IMR-90 (cell line): ENCODE results near the gene JMJD7. TPM values are rescaled to one million over a fixed set of nuclear protein-coding genes. Genes with fewer than 3 reads are reported as not detected.

Experiments used
- ATAC-seq: fragments of 200-7000 bp; cut with Tn5 transposase; 2 replicates; pipeline ENCODE4 v1.9.1; 2020; ENCODE audit warnings: low read depth, mild to moderate bottlenecking, moderate library complexity
- BruUV-seq: library from RNA; stranded (reverse); fragments of 400-500 nt; replicated peaks from 2 replicates; lab custom pipeline; 2021; lab: Mats Ljungman, UMichigan
- CTCF ChIA-PET: fragments of 300-600 bp; formaldehyde crosslinking; extraction: SDS; loops from one replicate; lab custom pipeline; 2021; ENCODE audit warnings: antibody characterized with exemption; lab: Yijun Ruan, JAX
- POLR2A ChIA-PET: fragments of 300-600 bp; sonication (Branson Sonifier 250); formaldehyde crosslinking; loops from one replicate; lab custom pipeline; 2022; ENCODE audit warnings: antibody characterized with exemption; ENCODE audit not compliant: unreplicated experiment; lab: Charles Lee
- DNase-seq: peaks from one replicate; pipeline ENCODE4 v3.0.0; 2013
- H2AFZ ChIP-seq: replicated peaks from 2 replicates; pipeline ENCODE3; 2013; ENCODE audit warnings: low read length, mild to moderate bottlenecking; ENCODE audit not compliant: poor library complexity
- H2AK5ac ChIP-seq: 2 replicates; pipeline ENCODE4 v1.6.1; 2013; ENCODE audit warnings: low read depth, low read length, inconsistent platforms
- H2AK9ac ChIP-seq: replicated peaks from 2 replicates; pipeline ENCODE3; 2013; ENCODE audit warnings: mild to moderate bottlenecking, low read depth, low read length, moderate library complexity; ENCODE audit not compliant: poor library complexity
- H2BK120ac ChIP-seq: 2 replicates; pipeline ENCODE4 v1.6.1; 2013; ENCODE audit warnings: low read depth, low read length, inconsistent platforms
- H2BK15ac ChIP-seq: 3 replicates; pipeline ENCODE4 v1.6.1; 2013; ENCODE audit warnings: low read depth, low read length, inconsistent platforms
- H2BK20ac ChIP-seq: 2 replicates; pipeline ENCODE4 v1.6.1; 2013; ENCODE audit warnings: low read depth, mild to moderate bottlenecking, inconsistent platforms, low read length, moderate library complexity
- H2BK5ac ChIP-seq: 2 replicates; pipeline ENCODE4 v1.6.1; 2013; ENCODE audit warnings: mild to moderate bottlenecking, low read depth, low read length, inconsistent platforms; ENCODE audit not compliant: poor library complexity, severe bottlenecking
- H3K14ac ChIP-seq: replicated peaks from 2 replicates; pipeline ENCODE4 v1.6.1; 2013; ENCODE audit warnings: low read depth, low read length, inconsistent platforms
- H3K18ac ChIP-seq: 2 replicates; pipeline ENCODE4 v1.6.1; 2013; ENCODE audit warnings: low read depth, low read length, control low read depth
- H3K23ac ChIP-seq: 2 replicates; pipeline ENCODE4 v1.6.1; 2013; ENCODE audit warnings: low read depth, low read length, inconsistent platforms
- H3K27ac ChIP-seq: 2 replicates; pipeline ENCODE4 v1.5.1; 2013; ENCODE audit warnings: mild to moderate bottlenecking, control low read depth, low read length; ENCODE audit not compliant: insufficient read depth
- H3K27me3 ChIP-seq: 2 replicates; pipeline ENCODE4 v1.6.1; 2013; ENCODE audit warnings: low read length; ENCODE audit not compliant: control insufficient read depth, insufficient read depth
- H3K36me3 ChIP-seq: 2 replicates; pipeline ENCODE4 v1.6.1; 2013; ENCODE audit warnings: low read length, mixed read lengths; ENCODE audit not compliant: control insufficient read depth, insufficient read depth
- H3K4ac ChIP-seq: 2 replicates; pipeline ENCODE4 v1.6.1; 2013; ENCODE audit warnings: low read depth, low read length, inconsistent platforms
- H3K4me1 ChIP-seq: 2 replicates; pipeline ENCODE4 v1.6.1; 2013; ENCODE audit warnings: low read length, mixed read lengths; ENCODE audit not compliant: control insufficient read depth, insufficient read depth
- H3K4me2 ChIP-seq: 2 replicates; pipeline ENCODE4 v1.6.1; 2013; ENCODE audit warnings: low read depth, mild to moderate bottlenecking, control low read depth, low read length, moderate library complexity
- H3K4me3 ChIP-seq: 2 replicates; pipeline ENCODE4 v1.5.1; 2013; ENCODE audit warnings: low read depth, mild to moderate bottlenecking, control low read depth, low read length, moderate library complexity; ENCODE audit not compliant: insufficient read depth
- H3K56ac ChIP-seq: 2 replicates; pipeline ENCODE4 v1.6.1; 2013; ENCODE audit warnings: low read length, inconsistent platforms; ENCODE audit not compliant: insufficient read depth; ENCODE audit errors: extremely low read depth
- H3K79me1 ChIP-seq, 2 experiments: 2 replicates each; pipeline ENCODE4 v1.6.1; 2013; ENCODE audit warnings: low read length in 2 of 2, inconsistent platforms in 1 of 2, low read depth in 1 of 2
- H3K9ac ChIP-seq: 2 replicates; pipeline ENCODE4 v1.6.1; 2013; ENCODE audit warnings: low read depth, low read length, control low read depth
- H3K9me1 ChIP-seq: 2 replicates; pipeline ENCODE4 v1.6.1; 2013; ENCODE audit warnings: low read length, inconsistent platforms; ENCODE audit not compliant: insufficient read depth
- H3K9me3 ChIP-seq: 2 replicates; pipeline ENCODE4 v1.6.1; 2013; ENCODE audit warnings: low read length; ENCODE audit not compliant: control insufficient read depth, insufficient read depth
- H4K20me1 ChIP-seq: 2 replicates; pipeline ENCODE4 v1.6.1; 2013; ENCODE audit warnings: low read length, inconsistent platforms; ENCODE audit not compliant: insufficient read depth
- H4K5ac ChIP-seq: 2 replicates; pipeline ENCODE4 v1.6.1; 2013; ENCODE audit warnings: mild to moderate bottlenecking, low read depth, low read length, control low read depth
- H4K8ac ChIP-seq, 2 experiments: 2 replicates each; pipeline ENCODE4 v1.6.1; 2013; ENCODE audit warnings: low read depth in 2 of 2, low read length in 2 of 2, control low read depth in 1 of 2, inconsistent platforms in 1 of 2
- H4K91ac ChIP-seq: 2 replicates; pipeline ENCODE4 v1.6.1; 2013; ENCODE audit warnings: low read depth, low read length, inconsistent platforms; ENCODE audit not compliant: insufficient read depth
- CTCF ChIP-seq: conservative IDR thresholded peaks from 2 replicates; pipeline ENCODE4 v1.5.1; 2012; ENCODE audit warnings: mild to moderate bottlenecking, low read depth, low read length, improper control_type of control experiment
- MAFK ChIP-seq: IDR thresholded peaks from 2 replicates; pipeline ENCODE4 v1.6.1; 2012; ENCODE audit warnings: low read depth, low read length, improper control_type of control experiment
- WGBS, 2 experiments: methylation state at CpG; one replicate each; pipeline versions ENCODE4 v1.1.5 to v1.1.7; 2013; ENCODE audit warnings: missing lambda C conversion rate in 2 of 2; ENCODE audit not compliant: insufficient read length in 1 of 2; ENCODE audit errors: extremely low coverage in 2 of 2; 5-methylcytosine and 5-hydroxymethylcytosine counted together
- dilution Hi-C: fragments of 300-500 bp; cut with HindIII; formaldehyde crosslinking; loops from one replicate; pipeline ENCODE4 v1.14.3; 2018; ENCODE audit warnings: low sequenced_read_pairs; ENCODE audit not compliant: unreplicated experiment
- in situ Hi-C: fragments of 300-500 bp; cut with MboI; formaldehyde crosslinking; loops from 3 replicates; pipeline ENCODE4 v1.14.3; 2019; ENCODE audit warnings: low sequenced_read_pairs, inconsistent platforms, mixed read lengths
- intact Hi-C: fragments of 100-400 bp; cut with micrococcal nuclease; formaldehyde crosslinking; loops from 2 replicates; pipeline ENCODE4 v1.10.0; 2022
- polyA plus RNA-seq, 3 experiments: library from polyadenylated mRNA; depleted of rRNA; stranded (reverse); fragments of >200 nt; gene quantifications; 2 replicates each; pipeline ENCODE4 v1.2.3, GENCODE V29; 2012; ENCODE audit warnings: low replicate concordance in 1 of 3
- total RNA-seq: library from RNA; depleted of rRNA; stranded (reverse); fragments of >200 nt; gene quantifications from 2 replicates; pipeline ENCODE4 v1.2.3, GENCODE V29; 2012

The JMJD7 gene
- total and polyA plus RNA-seq, 2 of the 4 experiments (the other 2 are of a cell fraction): 5.0 to 6.3 TPM

GRCh38 chr15:41813426-41813825 is 14.5 kb upstream of the JMJD7 start:
- H2BK5ac ChIP-seq: no peak overlapping the region
- no peak overlapping the region for H3K9ac ChIP-seq
- no peak overlapping the region for H3K4me3 ChIP-seq
- H3K9me1 ChIP-seq: no peaks in the 10 kb centered on the region
- peaks cover 10% of the 10 kb centered on the region; the same call in 1 of the 2 replicates for H4K20me1 ChIP-seq
- in situ Hi-C loops: loop anchor here (5.0 kb wide), 1 partner anchor 41 kb away; the partner anchor contains the start of gene MAPKBP1
- H3K14ac ChIP-seq: no peak overlapping the region
- H3K27me3 ChIP-seq: no peaks in the 10 kb centered on the region
- no peaks in the 10 kb centered on the region for H3K9me3 ChIP-seq
- no peak overlapping the region for H3K18ac ChIP-seq
- 80% methylated on average over 1 of the region's 8 CpGs; no CpG with 5 or more reads in 1 of the 2 experiments for WGBS, 2 experiments
- no peak overlapping the region for H3K4me2 ChIP-seq
- TF ChIP-seq MAFK (no peak), CTCF (no peak)
- peaks cover 3% of the 10 kb centered on the region for H3K4me1 ChIP-seq
- no peak overlapping the region for H2AK5ac ChIP-seq
- H3K79me1 ChIP-seq: peaks cover 0 to 35% of the 10 kb centered on the region in 2 experiments; a peak in 2 of 4 replicates
- no TSS peak for BruUV-seq
- H4K5ac ChIP-seq: no peak overlapping the region
- H2BK120ac ChIP-seq: no peak overlapping the region
- no peak overlapping the region for H4K91ac ChIP-seq
- dilution Hi-C loops: no loop called here
- peaks cover 36% of the 10 kb centered on the region for H3K36me3 ChIP-seq
- H3K4ac ChIP-seq: no peak overlapping the region
- intact Hi-C loops: loop anchor here (5.0 to 10.0 kb wide), 2 partner anchors 116 to 349 kb away; no protein-coding TSS in a partner anchor
- H3K23ac ChIP-seq: no peak overlapping the region
- DNase-seq (no peak), ATAC-seq (no peak)
- no peak overlapping the region for H3K27ac ChIP-seq
- H2BK20ac ChIP-seq: no peak overlapping the region
- ChIA-PET CTCF (interaction anchor here (1.1 kb wide), 1 partner anchor 39 kb away, joined by 3 read pairs; the partner anchor contains the start of gene MAPKBP1), POLR2A (no interaction called here)
- no peak overlapping the region for H4K8ac ChIP-seq
- no peak overlapping the region for H2AK9ac ChIP-seq
- H2BK15ac ChIP-seq: no peak overlapping the region
- no peak overlapping the region for H2AFZ ChIP-seq
- H3K56ac ChIP-seq: no peak overlapping the region
